GM23338 (cell line): ENCODE measurements around the gene MAP1LC3B. TPM values are rescaled to one million over a fixed set of nuclear protein-coding genes. Genes with fewer than 3 reads are reported as not detected.

ENCODE experiments used
- ATAC-seq: fragments of 200-7000 bp; cut with Tn5 transposase; 3 replicates; pipeline ENCODE4 v1.9.1; 2020
- DNase-seq: peaks from one replicate; pipeline ENCODE4 v3.0.0-alpha.2; 2015; ENCODE audit warnings: low spot score
- H2AFZ ChIP-seq: fragments of 200-600 bp; sonication (generic); 2 replicates; pipeline ENCODE4 v1.8.0; 2016; ENCODE audit warnings: antibody characterized with exemption, mild to moderate bottlenecking, moderate library complexity
- H3F3A ChIP-seq: fragments of 200-600 bp; sonication (generic); replicated peaks from 2 replicates; pipeline ENCODE4 v1.8.0; 2017; ENCODE audit warnings: antibody characterized with exemption, mixed run types, low read depth
- H3K27ac ChIP-seq: fragments of 200-600 bp; sonication (generic); 2 replicates; pipeline ENCODE4 v1.6.1; 2016; ENCODE audit warnings: low read depth
- H3K27me3 ChIP-seq: fragments of 200-600 bp; sonication (generic); 2 replicates; pipeline ENCODE4 v1.8.0; 2016; ENCODE audit warnings: mild to moderate bottlenecking, mixed run types, moderate library complexity; ENCODE audit not compliant: insufficient read depth
- H3K36me3 ChIP-seq: fragments of 200-600 bp; sonication (generic); 2 replicates; pipeline ENCODE4 v1.8.0; 2016; ENCODE audit warnings: mild to moderate bottlenecking; ENCODE audit not compliant: insufficient read depth
- H3K4me1 ChIP-seq: fragments of 200-600 bp; sonication (generic); 2 replicates; pipeline ENCODE4 v1.8.0; 2016; ENCODE audit warnings: mild to moderate bottlenecking, moderate library complexity; ENCODE audit not compliant: insufficient read depth
- H3K4me2 ChIP-seq: fragments of 200-600 bp; sonication (generic); 2 replicates; pipeline ENCODE4 v1.7.1; 2017; ENCODE audit warnings: mixed run types
- H3K4me3 ChIP-seq: fragments of 200-600 bp; sonication (generic); 2 replicates; pipeline ENCODE4 v1.6.1; 2016; ENCODE audit warnings: mixed run types
- H3K79me2 ChIP-seq: fragments of 200-600 bp; sonication (generic); replicated peaks from 2 replicates; pipeline ENCODE4 v1.8.0; 2017; ENCODE audit warnings: mild to moderate bottlenecking; ENCODE audit not compliant: insufficient read depth
- H3K9me2 ChIP-seq: fragments of 200-600 bp; sonication (generic); 2 replicates; pipeline ENCODE4 v1.8.0; 2017; ENCODE audit not compliant: insufficient read depth
- H4K20me1 ChIP-seq: fragments of 200-600 bp; sonication (generic); replicated peaks from 2 replicates; pipeline ENCODE4 v1.8.0; 2017; ENCODE audit warnings: mild to moderate bottlenecking; ENCODE audit not compliant: insufficient read depth
- H3K27ac Mint-ChIP-seq: 2 replicates; pipeline ENCODE4 v1.8.0; 2020; ENCODE audit warnings: inconsistent platforms, mild to moderate bottlenecking, moderate library complexity, mixed read lengths
- H3K27me3 Mint-ChIP-seq: 3 replicates; pipeline ENCODE4 v1.8.0; 2022; ENCODE audit warnings: low read depth, mild to moderate bottlenecking, moderate library complexity, mixed read lengths, inconsistent platforms; ENCODE audit not compliant: insufficient read depth, poor library complexity
- H3K36me3 Mint-ChIP-seq: 3 replicates; pipeline ENCODE4 v1.8.0; 2021; ENCODE audit warnings: low read depth, mild to moderate bottlenecking, inconsistent platforms, moderate library complexity, mixed read lengths
- H3K4me1 Mint-ChIP-seq: 3 replicates; pipeline ENCODE4 v1.8.0; 2020; ENCODE audit warnings: mild to moderate bottlenecking, inconsistent platforms, mixed read lengths
- H3K4me3 Mint-ChIP-seq: 3 replicates; pipeline ENCODE4 v1.8.0; 2021; ENCODE audit warnings: moderate library complexity, mild to moderate bottlenecking, inconsistent platforms, mixed read lengths
- H3K9me3 Mint-ChIP-seq: 3 replicates; pipeline ENCODE4 v1.8.0; 2020; ENCODE audit warnings: moderate library complexity, mild to moderate bottlenecking, inconsistent platforms, mixed read lengths
- CREB1 ChIP-seq: fragments of 250-450 bp; sonication (Bioruptor Pico); IDR thresholded peaks from 2 replicates; pipeline ENCODE4 v1.5.0; 2020; ENCODE audit warnings: low read depth, mild to moderate bottlenecking, moderate library complexity
- EZH2phosphoT487 ChIP-seq: fragments of 200-600 bp; sonication (generic); IDR thresholded peaks from one replicate; pipeline ENCODE4 v1.8.1; 2018; ENCODE audit warnings: antibody characterized with exemption; ENCODE audit not compliant: unreplicated experiment
- JUNB ChIP-seq: IDR thresholded peaks from one replicate; pipeline ENCODE4 v1.6.1; 2016; ENCODE audit warnings: antibody characterized with exemption; ENCODE audit not compliant: unreplicated experiment
- NANOG ChIP-seq: IDR thresholded peaks from 2 replicates; pipeline ENCODE4 v1.6.1; 2016; ENCODE audit warnings: antibody characterized with exemption, borderline replicate concordance
- POLR2AphosphoS5 ChIP-seq: IDR thresholded peaks from 2 replicates; pipeline ENCODE4 v1.6.1; 2016; ENCODE audit warnings: antibody characterized with exemption, low read depth
- STAT1 ChIP-seq: IDR thresholded peaks from one replicate; pipeline ENCODE4 v1.6.1; 2016; ENCODE audit warnings: antibody characterized with exemption; ENCODE audit not compliant: unreplicated experiment
- ZNF114 ChIP-seq: fragments of 250-450 bp; sonication (Bioruptor Pico); IDR thresholded peaks from 2 replicates; pipeline ENCODE4 v1.5.0; 2020; ENCODE audit warnings: mild to moderate bottlenecking, moderate library complexity
- ZNF331 ChIP-seq: fragments of 250-450 bp; sonication (Bioruptor Pico); IDR thresholded peaks from 2 replicates; pipeline ENCODE4 v1.5.0; 2020; ENCODE audit warnings: low read depth, mild to moderate bottlenecking, moderate library complexity
- polyA plus RNA-seq: library from polyadenylated mRNA; unstranded; fragments of >200 nt; fragmentation: Nextera tagmentation; extraction: Ambion mirVana; gene quantifications from 2 replicates; pipeline ENCODE4 v1.2.1, GENCODE V29; 2016
- total RNA-seq: library from RNA; depleted of rRNA; stranded (reverse); fragments of >200 nt; shearing (Covaris generic); gene quantifications from 2 replicates; pipeline ENCODE4 v1.2.3, GENCODE V29; 2014
- TF ChIP-seq, protein P1 (sequence below), 2 experiments: fragments of 200-600 bp in 1 of 2; sonication (generic) in 1 of 2; conservative IDR thresholded peaks; 2 replicates each; pipeline versions ENCODE4 v1.5.1 to v1.6.1; 2016 to 2017; ENCODE audit warnings: antibody characterized with exemption in 2 of 2, low read depth in 2 of 2, mild to moderate bottlenecking in 2 of 2, moderate library complexity in 1 of 2
- TF ChIP-seq, protein P2 (sequence below): IDR thresholded peaks from 2 replicates; pipeline ENCODE4 v1.6.1; 2016; ENCODE audit warnings: antibody characterized with exemption
- TF ChIP-seq, protein P3 (sequence below): IDR thresholded peaks from one replicate; pipeline ENCODE4 v1.6.1; 2018; ENCODE audit warnings: antibody characterized with exemption; ENCODE audit not compliant: unreplicated experiment

MAP1LC3B gene
- total and polyA plus RNA-seq, 2 experiments from 2014 or later, result 35.9 to 80.2 TPM

DNA sequence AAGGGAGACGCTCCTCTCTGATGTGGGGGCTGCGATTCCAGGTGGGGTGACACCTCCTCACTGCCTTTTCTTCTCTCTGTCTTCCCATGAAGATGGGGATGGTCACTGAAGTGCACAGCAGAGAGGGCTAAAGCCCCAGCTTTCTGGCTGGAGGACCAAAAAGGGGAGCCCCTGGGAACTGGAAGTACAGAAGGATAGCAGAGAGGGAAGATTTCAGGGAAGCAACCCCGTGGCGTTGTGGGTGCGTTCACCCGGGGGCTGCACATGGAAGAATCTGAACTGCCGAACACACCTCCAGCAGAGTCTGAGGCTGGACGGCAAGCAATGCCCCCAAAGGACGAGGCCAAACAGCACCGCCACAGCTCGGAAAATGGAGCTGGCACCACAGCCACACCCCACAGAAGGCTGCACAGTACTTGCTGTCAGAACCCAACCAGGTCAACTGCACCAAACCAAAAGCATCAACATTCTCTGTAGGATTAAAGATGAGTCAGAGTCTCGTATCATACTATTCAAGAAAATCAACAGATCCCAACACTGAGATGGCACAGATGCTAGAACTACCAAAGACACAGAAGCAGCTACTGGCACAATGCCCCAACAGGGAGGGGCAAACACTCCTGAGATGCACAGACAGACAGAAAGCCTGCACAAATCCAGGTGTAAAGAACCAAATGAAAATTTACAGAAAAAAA, 49.9 kb downstream of the MAP1LC3B start (continued):
- TF ChIP-seq, protein P1, sequence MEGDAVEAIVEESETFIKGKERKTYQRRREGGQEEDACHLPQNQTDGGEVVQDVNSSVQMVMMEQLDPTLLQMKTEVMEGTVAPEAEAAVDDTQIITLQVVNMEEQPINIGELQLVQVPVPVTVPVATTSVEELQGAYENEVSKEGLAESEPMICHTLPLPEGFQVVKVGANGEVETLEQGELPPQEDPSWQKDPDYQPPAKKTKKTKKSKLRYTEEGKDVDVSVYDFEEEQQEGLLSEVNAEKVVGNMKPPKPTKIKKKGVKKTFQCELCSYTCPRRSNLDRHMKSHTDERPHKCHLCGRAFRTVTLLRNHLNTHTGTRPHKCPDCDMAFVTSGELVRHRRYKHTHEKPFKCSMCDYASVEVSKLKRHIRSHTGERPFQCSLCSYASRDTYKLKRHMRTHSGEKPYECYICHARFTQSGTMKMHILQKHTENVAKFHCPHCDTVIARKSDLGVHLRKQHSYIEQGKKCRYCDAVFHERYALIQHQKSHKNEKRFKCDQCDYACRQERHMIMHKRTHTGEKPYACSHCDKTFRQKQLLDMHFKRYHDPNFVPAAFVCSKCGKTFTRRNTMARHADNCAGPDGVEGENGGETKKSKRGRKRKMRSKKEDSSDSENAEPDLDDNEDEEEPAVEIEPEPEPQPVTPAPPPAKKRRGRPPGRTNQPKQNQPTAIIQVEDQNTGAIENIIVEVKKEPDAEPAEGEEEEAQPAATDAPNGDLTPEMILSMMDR (conservative IDR thresholded peaks at IDR 0.05; ENCODE audit: low read depth in 2 of 2), result no peak
- TF ChIP-seq JUNB, result no peak
- TF ChIP-seq CREB1 (CRISPR knock-in tag), result no peak
- TF ChIP-seq EZH2phosphoT487, result no peak
- TF ChIP-seq, protein P2, sequence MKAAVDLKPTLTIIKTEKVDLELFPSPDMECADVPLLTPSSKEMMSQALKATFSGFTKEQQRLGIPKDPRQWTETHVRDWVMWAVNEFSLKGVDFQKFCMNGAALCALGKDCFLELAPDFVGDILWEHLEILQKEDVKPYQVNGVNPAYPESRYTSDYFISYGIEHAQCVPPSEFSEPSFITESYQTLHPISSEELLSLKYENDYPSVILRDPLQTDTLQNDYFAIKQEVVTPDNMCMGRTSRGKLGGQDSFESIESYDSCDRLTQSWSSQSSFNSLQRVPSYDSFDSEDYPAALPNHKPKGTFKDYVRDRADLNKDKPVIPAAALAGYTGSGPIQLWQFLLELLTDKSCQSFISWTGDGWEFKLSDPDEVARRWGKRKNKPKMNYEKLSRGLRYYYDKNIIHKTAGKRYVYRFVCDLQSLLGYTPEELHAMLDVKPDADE, result no peak
- no peak for TF ChIP-seq NANOG
- no peak for TF ChIP-seq ZNF114 (CRISPR knock-in tag)
- TF ChIP-seq, protein P3, sequence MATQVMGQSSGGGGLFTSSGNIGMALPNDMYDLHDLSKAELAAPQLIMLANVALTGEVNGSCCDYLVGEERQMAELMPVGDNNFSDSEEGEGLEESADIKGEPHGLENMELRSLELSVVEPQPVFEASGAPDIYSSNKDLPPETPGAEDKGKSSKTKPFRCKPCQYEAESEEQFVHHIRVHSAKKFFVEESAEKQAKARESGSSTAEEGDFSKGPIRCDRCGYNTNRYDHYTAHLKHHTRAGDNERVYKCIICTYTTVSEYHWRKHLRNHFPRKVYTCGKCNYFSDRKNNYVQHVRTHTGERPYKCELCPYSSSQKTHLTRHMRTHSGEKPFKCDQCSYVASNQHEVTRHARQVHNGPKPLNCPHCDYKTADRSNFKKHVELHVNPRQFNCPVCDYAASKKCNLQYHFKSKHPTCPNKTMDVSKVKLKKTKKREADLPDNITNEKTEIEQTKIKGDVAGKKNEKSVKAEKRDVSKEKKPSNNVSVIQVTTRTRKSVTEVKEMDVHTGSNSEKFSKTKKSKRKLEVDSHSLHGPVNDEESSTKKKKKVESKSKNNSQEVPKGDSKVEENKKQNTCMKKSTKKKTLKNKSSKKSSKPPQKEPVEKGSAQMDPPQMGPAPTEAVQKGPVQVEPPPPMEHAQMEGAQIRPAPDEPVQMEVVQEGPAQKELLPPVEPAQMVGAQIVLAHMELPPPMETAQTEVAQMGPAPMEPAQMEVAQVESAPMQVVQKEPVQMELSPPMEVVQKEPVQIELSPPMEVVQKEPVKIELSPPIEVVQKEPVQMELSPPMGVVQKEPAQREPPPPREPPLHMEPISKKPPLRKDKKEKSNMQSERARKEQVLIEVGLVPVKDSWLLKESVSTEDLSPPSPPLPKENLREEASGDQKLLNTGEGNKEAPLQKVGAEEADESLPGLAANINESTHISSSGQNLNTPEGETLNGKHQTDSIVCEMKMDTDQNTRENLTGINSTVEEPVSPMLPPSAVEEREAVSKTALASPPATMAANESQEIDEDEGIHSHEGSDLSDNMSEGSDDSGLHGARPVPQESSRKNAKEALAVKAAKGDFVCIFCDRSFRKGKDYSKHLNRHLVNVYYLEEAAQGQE, result no peak
- no peak for TF ChIP-seq POLR2AphosphoS5
- TF ChIP-seq ZNF331 (CRISPR knock-in tag), result no peak

DNA sequence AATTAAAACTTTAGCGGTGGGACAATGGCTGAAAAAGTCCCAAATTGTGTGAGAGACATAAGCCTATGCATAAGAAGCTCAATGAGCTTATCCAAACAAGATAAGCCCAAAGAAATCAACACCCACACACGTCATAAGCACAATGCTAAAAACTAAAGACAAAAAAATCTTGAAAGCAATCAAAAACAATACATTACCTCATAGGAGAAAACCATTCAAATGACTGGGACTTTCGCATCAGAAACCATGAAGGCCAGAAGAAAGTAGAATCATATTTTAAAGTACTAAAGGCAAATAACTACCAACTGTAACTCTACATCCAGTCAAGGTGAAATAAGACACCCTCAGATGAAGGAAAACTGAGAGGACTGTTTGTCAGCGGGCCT, 50.4 kb downstream of the MAP1LC3B start:
- DNase-seq, result no peak
- Mint-ChIP-seq H3K9me3 (peaks cover 18% of the 10 kb centered on the region; the same call in 2 of the 3 replicates), H3K27me3 (peaks cover 3% of the 10 kb centered on the region), H3K36me3 (peaks cover 59% of the 10 kb centered on the region), H3K27ac (no peak overlapping the region), H3K4me3 (no peak overlapping the region), H3K4me1 (peaks cover 9% of the 10 kb centered on the region)
- Histone ChIP-seq H3K36me3 (peaks cover 20% of the 10 kb centered on the region), H3K27me3 (no peaks in the 10 kb centered on the region), H2AFZ (no peak overlapping the region), H3K79me2 (peaks cover 36% of the 10 kb centered on the region), H4K20me1 (peaks cover 4% of the 10 kb centered on the region; the same call in 1 of the 2 replicates), H3K9me2 (no peaks in the 10 kb centered on the region; the same call in 1 of the 2 replicates), H3K4me1 (no peaks in the 10 kb centered on the region), H3F3A (no peaks in the 10 kb centered on the region), H3K4me3 (no peak overlapping the region), H3K4me2 (no peak overlapping the region), H3K27ac (no peak overlapping the region)
- TF ChIP-seq ZNF331 (CRISPR knock-in tag) (no peak), STAT1 (no peak), CREB1 (CRISPR knock-in tag) (no peak)
- TF ChIP-seq, protein P1 (conservative IDR thresholded peaks at IDR 0.05; ENCODE audit: low read depth in 2 of 2), result no peak
- ATAC-seq, result no peak
